ENCODE measurements around the gene PPFIBP1. TPM values are rescaled to one million over a fixed set of nuclear protein-coding genes. Genes with fewer than 3 reads are reported as not detected.
A peak's percentile ranks its signal among the peaks of the same experiment; 100 is the strongest.

PPFIBP1 gene
- total and polyA plus RNA-seq, 2 experiments from 2014 or later = 23.5 to 30.9 TPM

DNA sequence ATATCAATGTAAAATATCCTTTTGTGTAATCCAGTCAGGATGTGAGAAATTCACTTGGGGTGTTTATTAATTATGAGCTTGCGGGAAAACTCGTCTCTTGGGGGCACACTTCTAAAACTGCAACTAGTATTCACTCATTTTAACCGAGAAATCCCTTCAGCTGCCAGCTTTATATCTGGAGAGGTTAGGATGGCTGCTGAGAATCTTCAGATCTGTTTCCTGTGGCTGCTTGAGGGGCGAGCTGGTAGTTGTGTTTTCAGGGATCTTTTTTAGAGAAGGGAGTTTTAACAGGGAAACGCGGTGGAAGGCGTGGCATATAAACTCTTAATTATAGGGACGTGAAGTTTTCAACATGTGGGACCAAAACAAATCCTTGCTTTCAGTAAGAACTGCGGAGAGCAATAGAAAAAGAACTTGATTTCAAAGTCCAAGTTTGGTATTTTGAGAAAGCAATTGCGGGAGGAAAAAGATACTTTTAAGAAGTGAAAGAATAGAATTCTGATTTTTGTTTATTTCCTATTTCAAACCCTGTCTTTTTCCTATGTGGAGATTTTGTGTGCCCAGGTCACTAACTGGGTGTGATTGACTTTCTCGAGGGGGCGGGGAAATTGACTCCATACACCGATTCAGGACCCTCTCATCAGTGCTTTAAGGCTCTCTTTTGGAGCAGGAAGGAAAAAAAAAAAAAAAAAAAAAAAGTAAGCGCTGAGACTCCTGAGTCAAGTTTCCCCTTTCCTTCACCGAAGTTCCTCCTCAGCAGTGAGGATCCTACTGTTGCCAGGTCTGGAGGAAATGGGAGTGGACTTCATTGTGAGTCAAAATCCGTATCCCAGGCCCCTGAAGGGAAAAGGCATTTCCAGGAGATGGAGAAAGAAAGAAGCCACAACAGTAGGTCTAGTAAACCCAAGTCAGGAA lies 1.1 kb downstream of the PPFIBP1 start:
- DNase-seq (ENCODE audit: low read depth in 1 of 2, low spot score in 1 of 2) = peak in 1 of 2 donors; percentile 83
- no peaks in the 10 kb centered on the region for H3K27me3 ChIP-seq
- peaks cover 10% of the 10 kb centered on the region for H3K4me1 ChIP-seq (ENCODE audit: low read depth)
- H3K36me3 ChIP-seq = no peaks in the 10 kb centered on the region
- peak overlapping the region; percentile 86 for H3K27ac ChIP-seq
- H3K9me3 ChIP-seq (ENCODE audit: low read depth) = no peaks in the 10 kb centered on the region
- TF ChIP-seq, protein P1, sequence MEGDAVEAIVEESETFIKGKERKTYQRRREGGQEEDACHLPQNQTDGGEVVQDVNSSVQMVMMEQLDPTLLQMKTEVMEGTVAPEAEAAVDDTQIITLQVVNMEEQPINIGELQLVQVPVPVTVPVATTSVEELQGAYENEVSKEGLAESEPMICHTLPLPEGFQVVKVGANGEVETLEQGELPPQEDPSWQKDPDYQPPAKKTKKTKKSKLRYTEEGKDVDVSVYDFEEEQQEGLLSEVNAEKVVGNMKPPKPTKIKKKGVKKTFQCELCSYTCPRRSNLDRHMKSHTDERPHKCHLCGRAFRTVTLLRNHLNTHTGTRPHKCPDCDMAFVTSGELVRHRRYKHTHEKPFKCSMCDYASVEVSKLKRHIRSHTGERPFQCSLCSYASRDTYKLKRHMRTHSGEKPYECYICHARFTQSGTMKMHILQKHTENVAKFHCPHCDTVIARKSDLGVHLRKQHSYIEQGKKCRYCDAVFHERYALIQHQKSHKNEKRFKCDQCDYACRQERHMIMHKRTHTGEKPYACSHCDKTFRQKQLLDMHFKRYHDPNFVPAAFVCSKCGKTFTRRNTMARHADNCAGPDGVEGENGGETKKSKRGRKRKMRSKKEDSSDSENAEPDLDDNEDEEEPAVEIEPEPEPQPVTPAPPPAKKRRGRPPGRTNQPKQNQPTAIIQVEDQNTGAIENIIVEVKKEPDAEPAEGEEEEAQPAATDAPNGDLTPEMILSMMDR (IDR thresholded peaks at IDR 0.05; ENCODE audit: low read depth, low read length) = peak; percentile 10
- H3K4me3 ChIP-seq = peak overlapping the region; percentile 72

DNA sequence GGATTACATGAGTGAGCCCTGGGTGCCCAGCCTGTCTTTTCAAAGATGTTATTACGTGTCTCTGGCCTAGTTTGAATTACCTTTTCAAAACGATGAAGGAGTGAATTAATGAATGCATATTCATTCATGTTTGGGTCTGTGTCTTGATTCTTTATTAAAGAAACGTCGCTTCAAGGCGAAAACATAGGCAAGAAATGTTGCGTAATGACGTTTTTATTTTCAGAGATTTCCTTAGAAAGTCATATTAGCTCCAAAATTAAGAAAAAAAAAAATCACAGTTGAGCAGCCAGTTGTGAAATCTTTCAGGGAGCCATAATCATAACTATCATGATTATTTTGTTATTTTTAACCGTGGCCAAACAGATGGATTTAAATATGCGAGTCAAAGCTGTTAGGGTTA lies 3.5 kb downstream of the PPFIBP1 start:
- no peaks in the 10 kb centered on the region for H3K27me3 ChIP-seq
- no peaks in the 10 kb centered on the region for H3K9me3 ChIP-seq (ENCODE audit: low read depth)
- no peaks in the 10 kb centered on the region for H3K36me3 ChIP-seq
- no peak for DNase-seq (ENCODE audit: low read depth in 1 of 2, low spot score in 1 of 2)
- H3K27ac ChIP-seq = no peak overlapping the region
- peaks cover 4% of the 10 kb centered on the region for H3K4me1 ChIP-seq (ENCODE audit: low read depth)
- TF ChIP-seq, protein P1 (IDR thresholded peaks at IDR 0.05; ENCODE audit: low read depth, low read length) = no peak
- H3K4me3 ChIP-seq = no peak overlapping the region

DNA sequence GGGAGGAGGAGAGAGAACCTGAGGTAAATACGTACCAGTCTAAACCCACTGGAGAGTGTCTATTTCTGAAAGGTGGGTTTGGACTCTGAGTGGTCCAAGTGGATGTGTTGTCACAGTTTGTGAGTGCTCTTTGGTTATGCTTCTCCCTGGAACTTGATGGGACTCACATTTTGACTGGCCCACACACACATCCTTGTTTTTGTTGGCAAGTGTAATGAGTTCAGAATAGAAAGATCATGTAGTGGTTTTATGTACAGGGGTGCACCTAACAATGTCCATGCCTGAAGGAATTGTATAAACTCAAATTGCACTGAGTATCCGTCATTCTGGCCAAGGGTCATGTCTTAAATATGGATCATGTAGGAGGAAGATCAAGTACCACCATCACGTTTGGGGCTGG lies 4.8 kb downstream of the PPFIBP1 start:
- no peak overlapping the region for H3K4me3 ChIP-seq
- TF ChIP-seq, protein P1 (IDR thresholded peaks at IDR 0.05; ENCODE audit: low read depth, low read length) = no peak
- no peak for DNase-seq (ENCODE audit: low read depth in 1 of 2, low spot score in 1 of 2)
- no peak overlapping the region for H3K27ac ChIP-seq
- no peaks in the 10 kb centered on the region for H3K27me3 ChIP-seq
- H3K36me3 ChIP-seq = no peaks in the 10 kb centered on the region
- no peaks in the 10 kb centered on the region for H3K9me3 ChIP-seq (ENCODE audit: low read depth)
- no peaks in the 10 kb centered on the region for H3K4me1 ChIP-seq (ENCODE audit: low read depth)

DNA sequence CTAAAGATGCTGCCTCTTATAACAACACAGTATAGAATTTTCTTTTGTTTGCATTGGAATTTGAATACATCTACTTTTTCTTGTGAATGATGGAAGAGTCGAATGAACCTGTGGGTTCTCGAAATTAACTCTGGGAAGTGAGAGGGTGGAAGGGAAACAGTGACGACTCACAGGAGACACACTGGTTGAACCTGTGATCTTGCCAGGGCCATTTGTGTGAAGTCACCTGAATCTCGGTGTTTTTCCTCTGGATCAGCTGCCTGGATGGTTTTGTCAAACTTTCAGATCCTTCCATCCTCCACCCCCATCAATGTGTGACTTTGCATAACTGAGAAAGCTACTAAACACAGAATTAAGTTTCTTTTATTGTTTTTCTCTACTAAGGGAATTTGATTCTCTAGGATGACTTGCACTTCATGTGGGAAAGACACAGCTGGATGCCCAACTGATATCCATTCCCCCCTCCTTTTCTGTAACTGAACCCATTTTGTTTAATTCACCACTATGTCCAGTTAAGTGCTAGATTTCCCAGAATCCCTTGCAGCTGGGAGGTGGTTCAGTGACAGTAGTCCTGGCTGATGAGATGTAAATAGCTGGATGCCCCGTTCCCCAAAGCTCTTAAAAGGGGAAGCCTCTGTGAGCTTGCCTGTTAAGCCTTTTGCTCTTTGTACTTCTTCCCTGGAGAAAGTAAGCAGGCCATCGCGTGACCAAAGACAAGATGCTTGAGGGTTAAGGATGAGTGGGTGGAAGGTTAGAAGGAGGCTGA lies 6.3 kb downstream of the PPFIBP1 start:
- no peaks in the 10 kb centered on the region for H3K36me3 ChIP-seq
- no peaks in the 10 kb centered on the region for H3K9me3 ChIP-seq (ENCODE audit: low read depth)
- no peaks in the 10 kb centered on the region for H3K4me1 ChIP-seq (ENCODE audit: low read depth)
- no peak for DNase-seq (ENCODE audit: low read depth in 1 of 2, low spot score in 1 of 2)
- H3K4me3 ChIP-seq = no peak overlapping the region
- TF ChIP-seq, protein P1 (IDR thresholded peaks at IDR 0.05; ENCODE audit: low read depth, low read length) = no peak
- H3K27ac ChIP-seq = no peak overlapping the region
- H3K27me3 ChIP-seq = no peaks in the 10 kb centered on the region

DNA sequence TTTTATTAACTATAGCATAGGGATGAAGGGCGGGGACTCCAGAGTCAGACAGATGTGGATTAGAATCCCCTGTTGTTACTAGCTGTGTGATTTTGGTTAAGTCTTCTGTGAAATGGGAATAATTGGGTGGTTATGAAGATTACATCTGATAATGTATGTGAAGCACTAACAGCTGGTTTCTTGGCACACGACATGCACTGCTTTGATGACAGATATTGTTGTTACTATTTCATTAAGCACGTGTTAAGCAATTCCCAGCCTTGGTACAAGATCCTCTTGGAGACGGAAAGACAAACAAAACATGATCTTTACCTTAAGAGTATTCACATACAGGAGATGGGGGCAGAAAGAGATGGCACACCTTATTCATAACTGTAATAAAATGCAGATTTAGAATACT lies 7.9 kb downstream of the PPFIBP1 start:
- DNase-seq (ENCODE audit: low read depth in 1 of 2, low spot score in 1 of 2) = peak in 1 of 2 donors; percentile 73
- Histone ChIP-seq H3K27ac (no peak overlapping the region), H3K4me3 (no peak overlapping the region), H3K9me3 (ENCODE audit: low read depth) (no peaks in the 10 kb centered on the region), H3K36me3 (no peaks in the 10 kb centered on the region), H3K27me3 (no peaks in the 10 kb centered on the region), H3K4me1 (ENCODE audit: low read depth) (no peaks in the 10 kb centered on the region)
- TF ChIP-seq, protein P1 (IDR thresholded peaks at IDR 0.05; ENCODE audit: low read depth, low read length) = no peak

Data from cardiac muscle cell (in vitro differentiated cells and primary cell).